Measurements from ENCODE around the gene HRAS.

HRAS gene

GRCh38 chr11:491358-491757, 44.0 kb downstream of the HRAS start:
- DNase-seq, result no peak

DNA sequence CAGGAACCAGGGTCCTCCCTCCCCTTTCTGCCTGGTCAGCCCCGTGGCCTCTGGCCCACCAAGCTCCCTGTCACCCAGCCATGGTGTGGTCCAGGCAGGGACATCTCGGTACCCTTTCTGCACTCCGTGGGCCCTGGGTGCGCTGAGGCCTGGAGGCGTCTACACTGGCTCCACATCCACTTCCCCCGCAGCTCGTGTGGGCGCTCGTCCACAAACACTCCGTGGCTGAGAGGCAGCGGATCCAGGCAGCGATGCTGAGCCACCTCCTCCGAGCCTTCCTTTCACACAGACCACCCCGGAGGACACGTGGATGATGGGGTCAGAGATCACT, 44.5 kb downstream of the HRAS start:
- no peak for DNase-seq

DNA sequence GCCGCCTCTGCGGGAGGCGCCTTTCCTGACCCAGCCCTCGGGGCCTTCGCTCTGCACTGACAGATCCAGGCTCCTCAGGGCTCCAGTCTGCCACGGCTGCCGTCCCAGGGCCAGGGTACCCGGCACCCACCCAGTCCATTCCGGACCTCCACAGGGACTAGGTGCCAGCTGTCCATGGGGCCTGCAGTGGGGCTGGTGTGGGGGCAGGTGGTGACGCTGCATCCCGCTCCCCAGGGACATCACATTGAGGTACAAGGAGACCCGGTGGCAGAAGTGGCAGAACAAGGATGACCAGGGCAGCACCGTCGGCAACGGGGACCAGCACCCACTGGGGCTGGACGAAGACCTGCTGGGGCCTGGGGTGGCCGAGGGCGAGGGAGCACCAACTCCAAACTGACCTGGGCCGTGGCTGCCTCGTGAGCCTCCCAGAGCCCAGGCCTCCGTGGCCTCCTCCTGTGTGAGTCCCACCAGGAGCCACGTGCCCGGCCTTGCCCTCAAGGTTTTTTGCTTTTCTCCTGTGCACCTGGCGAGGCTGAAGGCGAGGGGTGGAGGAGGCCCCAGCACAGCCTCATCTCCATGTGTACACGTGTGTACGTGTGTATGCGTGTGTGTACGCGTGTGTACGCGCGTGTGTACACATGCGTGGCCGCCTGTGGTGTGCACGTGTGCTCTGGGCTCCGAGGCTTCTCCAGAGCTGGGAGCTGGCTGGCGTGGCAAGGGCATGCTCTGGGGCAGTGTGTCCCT, 45.0 kb downstream of the HRAS start:
- no peak for DNase-seq

- no peak for DNase-seq
Observed at GRCh38 chr11:489610-490185, 45.7 kb downstream of the HRAS start.

DNA sequence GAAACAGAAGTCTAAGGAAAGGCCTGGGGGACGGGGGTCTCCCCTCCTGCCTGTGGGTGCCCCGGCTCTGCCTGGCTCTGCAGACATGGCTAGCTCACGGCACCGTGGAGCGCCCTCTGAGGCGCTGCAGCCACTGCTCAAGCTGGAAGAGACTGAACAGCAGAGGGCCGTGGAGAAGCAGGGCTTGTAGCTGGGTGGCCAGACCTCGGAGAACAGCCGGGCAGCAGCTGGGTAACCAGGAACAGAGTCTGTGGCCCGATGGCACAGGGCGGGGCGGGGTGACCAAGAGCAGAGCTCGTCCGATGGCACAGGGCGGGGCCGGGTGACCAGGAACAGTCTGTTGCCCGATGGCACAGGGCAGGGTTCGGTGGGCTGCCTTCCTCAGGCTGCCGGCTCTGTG, 46.4 kb downstream of the HRAS start:
- DNase-seq, result no peak

- no peak for DNase-seq
Observed at GRCh38 chr11:488579-488978, 46.8 kb downstream of the HRAS start.

- no peak for DNase-seq
Observed at GRCh38 chr11:488062-488461, 47.3 kb downstream of the HRAS start.

DNA sequence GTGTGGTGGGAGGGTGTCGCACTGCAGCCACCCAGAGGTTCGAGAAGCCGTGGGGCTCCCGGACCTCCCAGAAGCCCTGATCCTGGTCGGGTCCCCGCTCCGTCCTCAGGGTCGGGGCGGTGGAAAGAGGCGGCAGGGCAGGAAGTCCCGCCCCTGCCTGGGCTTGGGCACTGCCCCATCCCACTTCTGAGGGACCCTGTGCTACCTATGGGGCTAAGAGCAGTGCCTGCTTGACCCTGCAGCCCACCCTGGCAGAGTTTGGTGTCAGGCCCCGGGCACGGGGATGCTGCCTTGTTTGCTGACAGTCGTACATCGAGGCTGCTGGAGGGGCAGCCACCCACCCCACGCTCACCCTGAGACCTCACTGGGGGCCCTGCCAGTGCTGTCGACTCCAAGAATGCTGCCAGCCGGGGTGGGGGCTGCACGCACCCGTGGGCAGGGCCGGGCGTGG, 47.8 kb downstream of the HRAS start:
- no peak for DNase-seq

- DNase-seq, result no peak
Observed at GRCh38 chr11:486189-486588, 49.2 kb downstream of the HRAS start.

GRCh38 chr11:484616-485015, 50.8 kb downstream of the HRAS start:
- no peak for DNase-seq
